CD4-positive, CD25-positive, alpha-beta regulatory T cell (primary cell): ENCODE data around the gene DCAF5. TPM values are rescaled to one million over a fixed set of nuclear protein-coding genes. Genes with fewer than 3 reads are reported as not detected.
"Not testable (repeated sequence)": the region's sequence is repeated elsewhere in the genome, so short reads cannot be mapped to it uniquely, and the experiment has no call there.

ENCODE experiments used
- ATAC-seq, 2 donors: fragments of 150-1000 bp; cut with Tn5 transposase; one replicate each; pipeline ENCODE4 v1.10.0; 2021; ENCODE audit warnings: low read depth in 2 of 2, moderate number of reproducible peaks in 2 of 2, moderate library complexity in 1 of 2
- DNase-seq, 3 donors: peaks; one replicate each; pipeline versions ENCODE4 v3.0.0 to v3.0.0-alpha.2; 2012 to 2022; ENCODE audit warnings: mixed read lengths in 1 of 3
- H3K27ac ChIP-seq: one replicate; pipeline ENCODE4 v1.7.0; 2013; ENCODE audit warnings: mild to moderate bottlenecking, low read length; ENCODE audit not compliant: insufficient read depth, poor library complexity, severe bottlenecking
- H3K27me3 ChIP-seq: one replicate; pipeline ENCODE4 v1.7.0; 2013; ENCODE audit warnings: low read length; ENCODE audit not compliant: control insufficient read depth, insufficient read depth
- H3K36me3 ChIP-seq: one replicate; pipeline ENCODE4 v1.7.0; 2013; ENCODE audit warnings: mild to moderate bottlenecking, low read length, moderate library complexity; ENCODE audit not compliant: control insufficient read depth, insufficient read depth
- H3K4me1 ChIP-seq: 2 replicates; pipeline ENCODE4 v1.7.0; 2013; ENCODE audit warnings: mild to moderate bottlenecking, low read length; ENCODE audit not compliant: insufficient read depth, control insufficient read depth, poor library complexity, severe bottlenecking
- H3K4me3 ChIP-seq: one replicate; pipeline ENCODE4 v1.7.0; 2013; ENCODE audit warnings: low read depth, mild to moderate bottlenecking, low read length, moderate library complexity
- H3K9me3 ChIP-seq, 2 experiments: 1 replicate in 1 of 2; 2 replicates in 1 of 2; pipeline ENCODE4 v1.7.0; 2013; ENCODE audit warnings: low read length in 2 of 2, mild to moderate bottlenecking in 1 of 2, moderate library complexity in 1 of 2; ENCODE audit not compliant: control insufficient read depth in 2 of 2
- H3K27ac Mint-ChIP-seq, 3 donors: one replicate each; pipeline ENCODE4 v1.8.0; 2020 to 2022; ENCODE audit warnings: mild to moderate bottlenecking in 3 of 3, mixed read lengths in 3 of 3, moderate library complexity in 2 of 3
- H3K27me3 Mint-ChIP-seq: one replicate; pipeline ENCODE4 v1.8.0; 2022; ENCODE audit warnings: mild to moderate bottlenecking, mixed read lengths
- H3K36me3 Mint-ChIP-seq: one replicate; pipeline ENCODE4 v1.8.0; 2020; ENCODE audit warnings: mixed read lengths
- H3K4me1 Mint-ChIP-seq, 4 donors: one replicate each; pipeline ENCODE4 v1.8.0; 2020 to 2022; ENCODE audit warnings: mixed read lengths in 4 of 4, mild to moderate bottlenecking in 1 of 4
- H3K4me3 Mint-ChIP-seq, 4 donors: one replicate each; pipeline ENCODE4 v1.8.0; 2020 to 2022; ENCODE audit warnings: mild to moderate bottlenecking in 4 of 4, mixed read lengths in 4 of 4, moderate library complexity in 3 of 4
- H3K9me3 Mint-ChIP-seq, 7 donors: one replicate each; pipeline ENCODE4 v1.8.0; 2020 to 2022; ENCODE audit warnings: mixed read lengths in 7 of 7, mild to moderate bottlenecking in 3 of 7, moderate library complexity in 2 of 7
- polyA plus RNA-seq, 4 donors: library from polyadenylated mRNA; unstranded; fragments of 300-500 nt; fragmentation: Illumina TruSeq; gene quantifications; one replicate each; pipeline ENCODE4 v1.2.3, GENCODE V29; 2021
- total RNA-seq: library from RNA; stranded (reverse); gene quantifications from one replicate; pipeline ENCODE4 v1.2.3, GENCODE V29; 2022

The DCAF5 gene, protein sequence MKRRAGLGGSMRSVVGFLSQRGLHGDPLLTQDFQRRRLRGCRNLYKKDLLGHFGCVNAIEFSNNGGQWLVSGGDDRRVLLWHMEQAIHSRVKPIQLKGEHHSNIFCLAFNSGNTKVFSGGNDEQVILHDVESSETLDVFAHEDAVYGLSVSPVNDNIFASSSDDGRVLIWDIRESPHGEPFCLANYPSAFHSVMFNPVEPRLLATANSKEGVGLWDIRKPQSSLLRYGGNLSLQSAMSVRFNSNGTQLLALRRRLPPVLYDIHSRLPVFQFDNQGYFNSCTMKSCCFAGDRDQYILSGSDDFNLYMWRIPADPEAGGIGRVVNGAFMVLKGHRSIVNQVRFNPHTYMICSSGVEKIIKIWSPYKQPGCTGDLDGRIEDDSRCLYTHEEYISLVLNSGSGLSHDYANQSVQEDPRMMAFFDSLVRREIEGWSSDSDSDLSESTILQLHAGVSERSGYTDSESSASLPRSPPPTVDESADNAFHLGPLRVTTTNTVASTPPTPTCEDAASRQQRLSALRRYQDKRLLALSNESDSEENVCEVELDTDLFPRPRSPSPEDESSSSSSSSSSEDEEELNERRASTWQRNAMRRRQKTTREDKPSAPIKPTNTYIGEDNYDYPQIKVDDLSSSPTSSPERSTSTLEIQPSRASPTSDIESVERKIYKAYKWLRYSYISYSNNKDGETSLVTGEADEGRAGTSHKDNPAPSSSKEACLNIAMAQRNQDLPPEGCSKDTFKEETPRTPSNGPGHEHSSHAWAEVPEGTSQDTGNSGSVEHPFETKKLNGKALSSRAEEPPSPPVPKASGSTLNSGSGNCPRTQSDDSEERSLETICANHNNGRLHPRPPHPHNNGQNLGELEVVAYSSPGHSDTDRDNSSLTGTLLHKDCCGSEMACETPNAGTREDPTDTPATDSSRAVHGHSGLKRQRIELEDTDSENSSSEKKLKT
- 56.9 TPM for total RNA-seq
- 10 to 100 TPM; 43.9 to 56.2 (median 52.4) TPM for polyA plus RNA-seq

DNA sequence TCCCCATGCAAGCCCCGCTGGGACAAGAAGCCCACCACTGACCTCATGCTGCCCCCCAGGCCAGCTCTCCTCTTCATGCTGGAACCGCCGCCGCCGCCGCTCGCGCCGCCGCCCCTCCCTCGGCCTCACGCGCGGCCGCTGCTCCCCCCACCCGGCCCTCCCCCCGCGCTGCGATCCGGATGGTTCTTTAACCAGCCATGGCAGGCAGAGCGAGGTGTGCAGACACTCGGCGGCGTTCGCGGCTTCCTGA is at the start of gene DCAF5:
TSS of gene DCAF5 (minus strand) at position 218 of the 250 bp plus-strand sequence. CDS start at position 77, 141 bp downstream.
- Histone ChIP-seq H3K27me3 (no peaks in the 10 kb centered on the region), H3K9me3 (no peaks in the 10 kb centered on the region), H3K4me1 (peaks cover 27% of the 10 kb centered on the region), H3K27ac (peak within 1 kb of the TSS; percentile 72), H3K36me3 (peaks cover 10% of the 10 kb centered on the region), H3K4me3 (peak within 1 kb of the TSS; percentile 84)
- H3K27ac Mint-ChIP-seq: peak within 1 kb of the TSS; percentile 86 to 96 (median 90)
- peak within 1 kb of the TSS; percentile 97 to 99 (median 98) for H3K4me3 Mint-ChIP-seq
- no peaks in the 10 kb centered on the region for H3K9me3 Mint-ChIP-seq
- peaks cover 14% of the 10 kb centered on the region for H3K27me3 Mint-ChIP-seq
- peaks cover 11% of the 10 kb centered on the region for H3K36me3 Mint-ChIP-seq
- DNase-seq: peak in 2 of 3 donors; percentile 89 to 92
- peaks cover 18 to 41% (median 27%) of the 10 kb centered on the region in 4 donors for H3K4me1 Mint-ChIP-seq
- peak; percentile 95 to 96 for ATAC-seq

DNA sequence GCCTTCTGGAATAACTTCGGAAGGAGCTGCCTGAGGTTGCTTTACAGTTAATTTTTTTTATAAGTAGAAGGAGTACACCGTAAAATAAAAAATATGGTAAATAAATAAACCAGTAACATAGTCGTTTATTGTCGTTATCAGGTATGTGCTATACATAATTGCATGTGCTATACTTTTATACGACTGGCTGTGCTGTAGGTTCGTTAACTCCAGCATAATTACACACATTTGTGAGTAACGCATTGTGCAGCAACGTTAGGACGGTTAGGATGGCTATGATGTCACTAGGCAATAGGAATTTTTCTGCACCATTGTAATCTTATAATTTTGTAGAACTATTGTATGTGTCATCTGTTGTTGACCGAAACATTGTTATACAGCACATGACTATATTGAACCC is 46.9 kb upstream of the DCAF5 start:
- H3K36me3 Mint-ChIP-seq: peaks cover 2% of the 10 kb centered on the region
- peaks cover 0 to 8% (median 0%) of the 10 kb centered on the region in 4 donors for H3K4me1 Mint-ChIP-seq
- H3K27ac Mint-ChIP-seq: no peak overlapping the region
- Histone ChIP-seq H3K27ac (no peak overlapping the region), H3K27me3 (no peaks in the 10 kb centered on the region), H3K9me3 (no peaks in the 10 kb centered on the region), H3K4me3 (no peak overlapping the region), H3K36me3 (no peaks in the 10 kb centered on the region), H3K4me1 (no peaks in the 10 kb centered on the region)
- H3K9me3 Mint-ChIP-seq: peaks cover 0 to 1% (median 0%) of the 10 kb centered on the region in 7 donors
- no peak for DNase-seq
- no peak overlapping the region for H3K4me3 Mint-ChIP-seq
- no peak for ATAC-seq
- no peaks in the 10 kb centered on the region for H3K27me3 Mint-ChIP-seq

DNA sequence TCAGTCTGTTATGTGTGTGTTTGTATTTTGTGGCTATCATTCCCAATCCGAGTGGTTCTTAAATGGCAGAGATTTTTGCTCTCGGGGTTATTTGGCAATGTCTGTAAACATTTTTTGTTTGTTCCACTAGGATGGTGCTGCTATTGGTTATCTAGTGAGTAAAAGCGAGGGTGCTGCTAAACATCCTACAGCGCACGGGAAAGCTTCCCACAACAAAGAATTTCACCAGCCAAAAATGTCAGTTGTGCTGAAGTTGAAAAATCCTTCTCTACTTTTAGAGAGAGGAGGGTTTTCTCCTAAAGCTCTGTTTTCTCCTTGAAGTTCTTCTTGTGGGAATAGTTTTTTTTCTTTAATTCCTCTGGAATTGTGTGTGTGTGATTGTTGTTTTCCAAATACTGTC is 40.8 kb upstream of the DCAF5 start:
- Histone ChIP-seq H3K36me3 (no peaks in the 10 kb centered on the region), H3K27me3 (no peaks in the 10 kb centered on the region), H3K27ac (no peak overlapping the region), H3K9me3 (no peaks in the 10 kb centered on the region), H3K4me1 (peaks cover 9% of the 10 kb centered on the region), H3K4me3 (no peak overlapping the region)
- ATAC-seq (no peak), DNase-seq (no peak)
- H3K27ac Mint-ChIP-seq: peak overlapping the region in 1 of 3 donors; percentile 93
- H3K36me3 Mint-ChIP-seq: no peaks in the 10 kb centered on the region
- H3K4me1 Mint-ChIP-seq: peaks cover 10 to 24% (median 21%) of the 10 kb centered on the region in 4 donors
- H3K9me3 Mint-ChIP-seq: peaks cover 0 to 1% (median 0%) of the 10 kb centered on the region in 7 donors
- peaks cover 5% of the 10 kb centered on the region for H3K27me3 Mint-ChIP-seq
- H3K4me3 Mint-ChIP-seq: peak overlapping the region in 3 of 4 donors; percentile 8 to 86 (median 74)

DNA sequence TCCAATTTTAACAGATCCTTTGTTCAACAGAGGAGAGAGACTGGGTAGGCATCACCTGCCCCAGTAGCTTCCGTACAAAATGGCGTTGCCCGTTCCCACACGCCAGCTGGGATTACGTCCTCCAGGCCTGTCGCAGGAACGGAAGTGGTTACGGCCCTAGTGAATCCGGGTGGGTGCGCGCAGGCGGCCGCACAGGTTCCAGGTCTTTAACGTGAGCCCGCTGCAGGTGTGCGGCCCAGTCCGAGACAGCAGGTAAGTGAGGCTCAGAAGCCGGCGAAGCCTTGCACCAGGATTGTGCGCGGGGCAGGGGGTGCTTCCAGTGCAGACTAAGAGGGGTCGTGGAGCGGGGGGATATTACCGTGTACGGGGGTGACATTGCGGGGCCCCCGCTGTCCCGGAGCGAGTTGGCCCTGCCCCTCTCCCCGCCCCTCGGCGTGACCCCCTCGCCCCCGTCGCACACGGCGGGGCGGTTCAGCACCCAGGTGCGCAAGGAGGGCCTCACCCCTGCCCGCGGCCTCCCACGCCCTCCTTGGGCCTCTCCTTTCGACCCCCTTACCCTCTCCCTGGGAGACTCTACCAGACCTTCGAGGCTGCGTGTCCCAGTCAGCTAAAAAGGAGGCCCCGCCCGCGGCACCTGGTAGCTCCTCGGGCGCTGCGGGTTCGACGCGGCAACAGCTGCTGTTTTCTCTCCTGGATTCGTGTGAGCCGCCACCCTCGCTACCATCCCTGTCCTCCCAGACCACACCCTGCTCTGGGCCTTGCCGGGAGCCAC is 38.6 kb upstream of the DCAF5 start, which contains the start of gene EXD2:
TSS of gene EXD2 (plus strand) at position 159 of the 772 bp plus-strand sequence. CDS start 17,973 bp downstream, outside the sequence.
- DNase-seq (peak; percentile 40 to 85 (median 58)), ATAC-seq (peak; percentile 81 to 83)
- H3K27ac Mint-ChIP-seq: peak within 1 kb of the TSS; percentile 88 to 94 (median 93)
- Histone ChIP-seq H3K27ac (peak within 1 kb of the TSS; percentile 47), H3K27me3 (no peaks in the 10 kb centered on the region), H3K4me3 (peak within 1 kb of the TSS; percentile 77), H3K9me3 (no peaks in the 10 kb centered on the region), H3K36me3 (no peaks in the 10 kb centered on the region), H3K4me1 (peaks cover 9% of the 10 kb centered on the region)
- peaks cover 14% of the 10 kb centered on the region for H3K27me3 Mint-ChIP-seq
- no peaks in the 10 kb centered on the region for H3K9me3 Mint-ChIP-seq
- no peaks in the 10 kb centered on the region for H3K36me3 Mint-ChIP-seq
- peak within 1 kb of the TSS; percentile 86 to 98 (median 94) for H3K4me3 Mint-ChIP-seq
- H3K4me1 Mint-ChIP-seq: peaks cover 10 to 24% (median 20%) of the 10 kb centered on the region in 4 donors

DNA sequence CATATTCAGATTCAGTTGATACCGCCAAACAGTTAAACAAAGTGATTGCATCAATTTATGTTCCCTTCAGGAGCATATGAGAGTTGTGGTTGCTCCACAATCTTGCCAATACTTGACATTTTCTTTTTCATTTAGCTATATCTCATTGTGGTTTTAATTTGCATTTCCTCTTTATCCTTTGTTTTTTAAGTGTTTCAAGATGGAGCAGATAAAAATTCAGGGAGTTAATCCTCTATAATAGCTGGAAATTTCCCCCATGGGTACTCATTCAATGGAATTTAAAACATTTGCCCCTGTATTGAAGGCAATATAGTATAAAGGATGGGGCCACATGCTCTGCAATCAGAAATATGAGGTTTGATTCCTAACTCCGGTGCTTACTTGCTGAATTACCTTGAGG is 37.3 kb upstream of the DCAF5 start:
- Histone ChIP-seq H3K36me3 (no peaks in the 10 kb centered on the region), H3K4me3 (no peak overlapping the region), H3K27ac (no peak overlapping the region), H3K27me3 (no peaks in the 10 kb centered on the region), H3K9me3 (no peaks in the 10 kb centered on the region), H3K4me1 (peaks cover 9% of the 10 kb centered on the region)
- Mint-ChIP-seq H3K36me3 (no peaks in the 10 kb centered on the region), H3K9me3 (no peaks in the 10 kb centered on the region), H3K27ac (no peak overlapping the region), H3K4me3 (peak overlapping the region in 3 of 4 donors; percentile 86 to 98 (median 94)), H3K4me1 (peaks cover 10 to 24% (median 19%) of the 10 kb centered on the region in 4 donors), H3K27me3 (peaks cover 18% of the 10 kb centered on the region)
- DNase-seq: no peak
- ATAC-seq: no peak

DNA sequence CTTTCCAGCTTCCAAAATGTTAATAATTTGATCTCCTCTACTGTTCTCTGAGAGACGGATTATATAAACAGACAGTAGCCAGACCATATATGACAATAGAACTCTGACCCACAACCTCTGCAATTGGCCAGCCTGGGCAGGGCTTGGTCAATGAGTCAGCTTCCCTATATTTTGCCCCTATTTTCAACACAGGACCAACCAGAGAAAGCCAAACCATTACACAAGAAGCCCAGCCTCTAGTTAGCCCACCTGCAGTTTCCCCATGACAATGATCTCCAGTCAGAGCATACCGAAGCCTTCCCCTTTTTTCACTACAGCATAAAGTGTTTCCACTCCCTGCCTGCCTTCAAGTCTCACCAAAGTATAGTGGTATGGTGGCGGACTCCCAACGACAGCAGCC is 30.8 kb upstream of the DCAF5 start:
- no peak overlapping the region for H3K4me3 Mint-ChIP-seq
- no peak overlapping the region for H3K27ac ChIP-seq
- H3K36me3 ChIP-seq: no peaks in the 10 kb centered on the region
- H3K4me1 Mint-ChIP-seq: no peaks in the 10 kb centered on the region
- H3K9me3 Mint-ChIP-seq: peaks cover 0 to 1% (median 0%) of the 10 kb centered on the region in 7 donors
- H3K9me3 ChIP-seq: no peaks in the 10 kb centered on the region
- H3K4me1 ChIP-seq: no peaks in the 10 kb centered on the region
- no peak overlapping the region for H3K4me3 ChIP-seq
- no peak overlapping the region for H3K27ac Mint-ChIP-seq
- H3K27me3 Mint-ChIP-seq: peaks cover 40% of the 10 kb centered on the region
- DNase-seq (no peak), ATAC-seq (no peak)
- no peaks in the 10 kb centered on the region for H3K27me3 ChIP-seq
- no peaks in the 10 kb centered on the region for H3K36me3 Mint-ChIP-seq

DNA sequence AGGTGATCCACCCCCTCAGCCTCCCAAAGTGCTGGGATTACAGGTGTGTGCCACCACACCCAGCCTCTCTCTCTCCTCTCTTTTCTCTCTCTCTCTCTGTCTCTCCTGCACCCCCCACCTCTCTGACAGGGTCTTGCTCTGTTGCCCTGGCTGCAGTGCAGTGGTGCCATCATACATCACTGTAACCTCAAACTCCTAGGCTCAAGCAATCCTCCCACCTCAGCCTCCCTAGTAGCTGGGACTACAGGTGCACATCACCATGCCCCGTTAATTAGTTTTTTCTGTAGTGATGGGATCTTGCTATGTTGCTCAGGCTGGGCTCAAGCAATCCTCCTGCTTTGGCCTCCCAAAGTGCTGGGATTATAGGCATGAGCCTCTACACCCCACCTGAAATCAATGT is 29.7 kb upstream of the DCAF5 start:
- peaks cover 41% of the 10 kb centered on the region for H3K27me3 Mint-ChIP-seq

More for the DNA sequence above, 29.7 kb upstream of the DCAF5 start:
- not testable (repeated sequence) for H3K27ac Mint-ChIP-seq, H3K9me3 Mint-ChIP-seq, H3K4me3 ChIP-seq, H3K36me3 Mint-ChIP-seq, H3K4me1 ChIP-seq, H3K36me3 ChIP-seq, H3K9me3 ChIP-seq, H3K4me1 Mint-ChIP-seq, H3K27ac ChIP-seq, H3K27me3 ChIP-seq, ATAC-seq, DNase-seq
- H3K4me3 Mint-ChIP-seq: peak overlapping the region in 1 of 4 donors; percentile 53
